Neuron (in vitro differentiated cells): Measurements from ENCODE around the gene ZGLP1.

ENCODE experiments used
- H2AFZ ChIP-seq: one replicate; pipeline ENCODE4 v1.6.1; 2013; ENCODE audit warnings: low read depth, mild to moderate bottlenecking, inconsistent platforms, low read length, moderate library complexity
- H3K27me3 ChIP-seq: one replicate; pipeline ENCODE4 v1.6.1; 2013; ENCODE audit warnings: low read length; ENCODE audit not compliant: insufficient read depth
- H3K36me3 ChIP-seq: one replicate; pipeline ENCODE4 v1.6.1; 2013; ENCODE audit warnings: low read length; ENCODE audit not compliant: insufficient read depth
- H3K4me1 ChIP-seq: one replicate; pipeline ENCODE4 v1.6.1; 2013; ENCODE audit warnings: low read length; ENCODE audit not compliant: insufficient read depth
- H3K4me3 ChIP-seq: 2 replicates; pipeline ENCODE4 v1.5.1; 2013; ENCODE audit warnings: mild to moderate bottlenecking, low read length, moderate library complexity
- H3K9me3 ChIP-seq: one replicate; pipeline ENCODE4 v1.6.1; 2013; ENCODE audit warnings: low read length

ZGLP1 gene

DNA sequence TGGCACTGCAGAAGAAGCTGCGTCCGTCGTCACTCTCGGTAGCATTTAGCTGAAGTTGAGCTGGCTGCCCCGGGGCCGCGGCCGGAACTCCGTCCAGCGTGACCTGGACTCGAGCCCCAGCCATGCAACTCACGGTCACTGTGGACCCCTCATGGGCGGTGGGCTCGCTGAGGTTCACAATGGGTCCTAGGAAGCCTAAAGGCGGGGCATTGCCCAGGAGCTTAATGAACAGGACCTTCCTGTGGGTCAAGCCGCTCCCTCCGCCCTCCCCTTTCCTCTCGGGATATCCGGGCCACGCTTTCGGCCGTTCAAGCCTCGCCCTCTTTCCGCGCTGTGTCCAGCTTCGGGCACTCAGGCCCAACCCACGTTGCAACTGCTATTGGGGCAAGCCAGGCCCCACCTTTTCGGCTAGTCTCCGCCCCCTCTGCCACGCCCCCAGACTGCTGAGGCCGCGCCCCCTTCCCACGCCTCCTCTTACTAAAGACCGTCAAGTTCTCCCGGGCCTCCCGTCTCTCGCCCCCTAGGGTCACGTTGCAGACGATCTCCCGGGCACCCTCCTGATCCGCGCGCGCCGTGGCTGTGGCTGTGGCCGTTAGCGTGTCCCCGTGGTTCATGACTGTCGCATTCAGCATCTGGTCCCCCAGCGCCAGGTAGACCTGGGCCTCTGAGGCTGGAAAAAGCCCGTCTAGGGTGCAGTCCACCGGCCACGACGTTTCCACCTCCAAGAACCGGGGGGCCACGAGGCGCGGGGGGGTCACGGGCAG is 25.2 kb upstream of the ZGLP1 start:
- Histone ChIP-seq H3K4me1 (peaks cover 12% of the 10 kb centered on the region), H3K4me3 (no peak overlapping the region), H2AFZ (no peak overlapping the region), H3K36me3 (peaks cover 11% of the 10 kb centered on the region), H3K9me3 (no peaks in the 10 kb centered on the region), H3K27me3 (no peaks in the 10 kb centered on the region)

DNA sequence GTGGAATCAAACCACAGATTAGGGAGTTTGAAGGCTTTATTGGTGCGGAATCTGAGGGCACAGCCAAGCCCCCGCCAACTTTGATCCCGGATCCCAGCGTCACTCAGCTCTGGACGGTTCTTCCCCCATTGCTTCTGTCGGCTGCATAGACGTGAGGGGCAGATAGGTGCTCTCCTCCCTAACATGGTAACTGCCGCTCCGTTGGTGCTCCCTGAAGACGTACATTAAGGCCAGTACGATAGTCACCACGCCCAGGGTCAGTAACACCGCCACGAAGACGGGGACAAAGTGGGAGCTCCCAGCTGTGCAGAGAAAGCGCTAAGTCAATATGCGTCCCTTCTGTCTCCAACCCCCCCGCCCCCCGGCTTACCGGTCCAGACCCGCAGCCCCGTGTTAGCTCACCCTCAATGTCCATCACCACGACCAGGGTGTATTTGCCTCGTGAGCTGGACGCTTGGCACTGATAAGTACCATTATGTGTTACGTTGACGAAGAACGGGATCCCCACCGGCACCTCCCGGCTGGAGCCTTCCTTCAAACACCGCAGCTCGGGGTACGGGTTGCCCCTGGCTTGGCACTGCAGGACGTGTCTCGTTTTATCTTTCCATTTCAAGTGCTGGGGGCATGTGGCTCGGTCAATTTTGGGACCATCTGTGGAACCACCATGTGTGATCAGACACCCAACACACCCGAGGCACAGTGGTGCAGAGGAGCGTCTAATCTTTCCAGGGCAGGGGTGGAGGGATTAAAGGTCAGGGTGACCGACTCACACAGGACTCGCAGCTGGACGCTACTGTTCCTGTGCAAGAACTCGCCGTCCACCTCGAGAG is 24.4 kb upstream of the ZGLP1 start:
- H2AFZ ChIP-seq = no peak overlapping the region
- H3K27me3 ChIP-seq = no peaks in the 10 kb centered on the region
- H3K36me3 ChIP-seq = peaks cover 19% of the 10 kb centered on the region
- no peaks in the 10 kb centered on the region for H3K9me3 ChIP-seq
- peak overlapping the region; percentile 79 for H3K4me3 ChIP-seq
- peaks cover 12% of the 10 kb centered on the region for H3K4me1 ChIP-seq

DNA sequence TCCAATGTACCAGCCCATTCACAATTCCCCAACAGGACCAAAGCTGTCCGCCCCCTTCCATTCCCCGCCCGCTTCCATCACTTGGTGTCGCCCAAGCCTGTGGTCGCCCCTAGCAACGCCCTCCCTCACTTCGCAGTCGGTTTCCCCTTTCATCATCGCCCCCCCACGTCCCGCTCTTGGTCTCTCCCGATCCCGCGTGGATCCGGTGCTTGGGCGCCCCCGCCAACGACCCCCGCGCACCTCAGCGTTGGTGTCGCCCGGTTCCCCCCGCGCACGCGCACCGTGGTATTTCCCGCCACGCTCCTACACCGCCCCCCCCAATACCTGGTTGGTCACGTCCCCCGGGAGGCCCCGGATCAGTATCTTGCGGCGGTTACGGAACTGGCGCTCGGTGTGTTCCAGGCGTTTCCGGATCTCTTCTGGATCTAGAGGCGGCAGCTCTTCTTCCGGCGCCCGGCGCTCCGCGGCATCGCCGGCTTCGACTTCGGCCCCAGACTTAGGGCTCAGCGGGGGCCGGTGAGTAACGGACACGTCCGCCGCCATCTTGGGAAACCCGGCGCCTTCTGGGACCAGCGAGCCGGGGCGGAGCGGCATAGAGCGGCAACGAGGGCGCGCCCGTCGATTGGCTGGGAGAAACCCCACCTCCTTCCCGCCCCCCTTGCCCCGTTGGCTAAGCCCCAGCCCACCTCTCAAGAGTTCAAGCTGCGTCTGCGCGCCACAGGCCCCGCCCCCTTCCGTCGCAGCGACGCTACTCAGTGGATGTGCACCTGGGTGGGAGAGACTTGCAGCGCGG is 23.5 kb upstream of the ZGLP1 start, which contains the start of gene RAVER1:
Gene RAVER1, minus strand, starts transcription at position 565 of the 793 bp plus-strand sequence. Its CDS starts 22 bp downstream, at position 543.
- Histone ChIP-seq H3K4me1 (peaks cover 12% of the 10 kb centered on the region), H3K4me3 (peak within 1 kb of the TSS; percentile 79), H2AFZ (peak within 1 kb of the TSS; percentile 20), H3K36me3 (peaks cover 26% of the 10 kb centered on the region), H3K9me3 (no peaks in the 10 kb centered on the region), H3K27me3 (no peaks in the 10 kb centered on the region)

DNA sequence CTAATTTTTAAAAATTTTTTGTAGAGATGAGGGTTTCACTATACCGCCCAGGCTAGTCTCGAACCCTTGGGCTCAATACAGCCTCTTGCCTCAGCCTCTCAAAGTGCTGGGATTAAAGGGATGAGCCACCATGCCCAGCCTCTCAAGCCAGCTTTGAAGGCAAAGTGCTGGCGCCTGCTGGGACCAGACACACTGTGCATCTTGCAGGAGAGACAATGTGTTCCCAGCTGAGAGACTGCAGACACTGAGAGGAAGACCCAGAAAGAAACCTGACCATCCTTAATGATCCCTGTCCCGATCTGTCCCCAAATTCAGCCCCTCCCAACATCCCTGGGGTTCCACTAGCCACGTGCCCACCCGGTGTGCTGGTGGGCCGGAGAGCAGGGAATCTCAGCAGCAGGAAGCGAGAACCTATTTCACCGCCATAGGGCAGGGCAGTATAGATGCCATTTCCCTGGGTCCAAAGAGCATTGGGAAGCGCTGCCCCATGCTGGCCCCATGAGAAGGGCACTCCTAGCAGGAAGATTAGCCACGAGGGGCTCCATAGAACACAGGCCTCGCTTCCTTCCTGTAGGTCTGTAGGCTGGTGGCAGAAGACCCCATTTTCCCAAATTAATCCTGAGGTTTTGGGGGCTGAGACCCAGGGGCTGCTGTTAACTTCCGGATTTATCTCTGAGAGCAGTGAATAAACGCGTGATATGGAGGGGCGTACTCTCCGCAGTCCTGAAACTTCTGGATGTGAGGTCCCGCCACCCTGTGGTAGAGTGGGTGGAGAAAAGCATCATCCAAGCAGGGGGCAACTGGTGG is 22.7 kb upstream of the ZGLP1 start:
- H3K4me1 ChIP-seq = peaks cover 12% of the 10 kb centered on the region
- peak overlapping the region; percentile 20 for H2AFZ ChIP-seq
- H3K27me3 ChIP-seq = no peaks in the 10 kb centered on the region
- peaks cover 34% of the 10 kb centered on the region for H3K36me3 ChIP-seq
- H3K9me3 ChIP-seq = no peaks in the 10 kb centered on the region
- H3K4me3 ChIP-seq = peak overlapping the region; percentile 79

DNA sequence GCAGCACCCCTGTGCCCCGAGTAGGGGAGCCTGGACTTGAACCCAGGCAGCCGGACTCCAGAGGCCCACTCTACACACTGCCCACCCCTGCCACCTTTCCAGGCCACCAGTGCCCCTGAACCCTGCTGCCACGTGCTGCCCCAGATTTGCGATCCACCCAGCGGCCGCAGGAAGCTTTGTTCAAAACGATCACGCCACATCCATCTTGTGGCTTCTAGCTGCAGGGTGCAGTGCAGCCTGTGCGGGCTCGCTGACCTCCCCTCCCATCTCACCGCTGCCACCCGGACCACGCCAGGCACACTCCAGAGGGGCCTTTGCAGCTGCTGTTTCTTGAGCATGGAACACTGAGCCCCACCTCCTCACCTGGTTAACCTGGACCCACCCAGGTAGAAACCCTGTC is 19.9 kb upstream of the ZGLP1 start:
- peaks cover 12% of the 10 kb centered on the region for H3K4me1 ChIP-seq
- no peaks in the 10 kb centered on the region for H3K9me3 ChIP-seq
- no peak overlapping the region for H3K4me3 ChIP-seq
- H3K36me3 ChIP-seq = peaks cover 57% of the 10 kb centered on the region
- H3K27me3 ChIP-seq = no peaks in the 10 kb centered on the region
- no peak overlapping the region for H2AFZ ChIP-seq

DNA sequence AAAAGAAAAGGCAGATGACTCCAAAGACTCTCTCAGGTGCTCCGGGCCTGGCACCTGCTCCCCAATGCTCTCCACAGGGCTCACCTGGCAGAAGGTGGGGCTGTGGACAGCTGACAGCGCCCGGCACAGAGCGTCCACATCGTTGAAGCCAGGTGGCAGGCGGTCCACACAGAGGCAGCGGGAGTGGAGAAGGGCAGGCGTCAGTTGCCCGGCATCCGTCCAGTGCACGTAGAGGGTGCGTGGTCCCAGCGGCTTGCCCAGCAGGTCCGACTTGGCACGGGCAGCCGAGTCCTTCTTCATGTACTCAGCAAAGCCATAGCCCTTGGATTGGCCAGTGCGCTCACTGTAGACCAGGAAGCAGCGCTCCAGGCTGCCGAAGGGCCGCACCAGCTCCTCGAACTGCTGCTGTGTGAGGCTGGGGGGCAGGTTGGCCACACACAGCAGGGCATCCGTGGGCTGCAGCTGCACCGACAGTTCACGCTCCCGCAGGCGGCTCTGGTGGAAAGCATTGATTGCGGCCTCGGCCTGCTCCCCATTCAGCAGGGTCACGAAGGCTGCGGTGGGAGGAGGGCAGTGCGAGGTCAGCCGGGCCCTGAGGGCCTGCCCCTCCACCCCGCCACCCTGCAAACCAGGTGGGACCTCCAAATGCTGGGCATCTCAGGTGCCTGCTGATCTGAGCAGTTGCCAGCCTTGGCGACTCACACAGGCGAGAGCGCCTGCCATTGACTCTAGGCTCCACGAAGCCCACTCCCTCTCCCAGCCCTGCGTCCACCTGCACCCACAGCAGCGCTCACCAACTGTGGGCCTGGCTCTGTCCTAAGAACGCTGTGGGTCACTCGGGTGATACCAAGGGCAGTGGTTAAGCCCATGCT is 19.2 kb upstream of the ZGLP1 start:
- Histone ChIP-seq H3K36me3 (peaks cover 64% of the 10 kb centered on the region), H3K9me3 (no peaks in the 10 kb centered on the region), H3K27me3 (no peaks in the 10 kb centered on the region), H3K4me1 (peaks cover 8% of the 10 kb centered on the region), H2AFZ (no peak overlapping the region), H3K4me3 (no peak overlapping the region)

DNA sequence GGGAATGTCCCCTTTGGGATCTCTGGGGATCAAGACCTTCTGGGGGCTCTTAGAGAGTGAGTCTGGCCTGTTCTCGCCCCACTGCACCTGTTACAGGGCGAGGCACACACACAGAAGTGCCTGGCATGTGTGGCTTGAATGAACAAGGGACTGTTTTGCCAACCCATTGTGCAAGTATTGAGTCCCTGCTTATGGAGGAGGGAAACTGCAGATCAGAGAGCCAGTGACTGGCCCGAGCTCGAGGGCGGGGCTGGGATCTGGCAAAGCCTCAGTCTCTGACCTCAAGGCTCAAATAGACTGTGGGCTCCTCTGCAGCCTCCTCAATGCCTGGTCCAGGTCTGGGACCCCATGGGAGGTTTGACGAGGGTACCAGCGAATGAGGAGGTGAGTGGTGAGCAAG is 18.2 kb upstream of the ZGLP1 start:
- Histone ChIP-seq H3K9me3 (no peaks in the 10 kb centered on the region), H3K36me3 (peaks cover 72% of the 10 kb centered on the region), H2AFZ (no peak overlapping the region), H3K4me3 (no peak overlapping the region), H3K27me3 (no peaks in the 10 kb centered on the region), H3K4me1 (peaks cover 6% of the 10 kb centered on the region)

DNA sequence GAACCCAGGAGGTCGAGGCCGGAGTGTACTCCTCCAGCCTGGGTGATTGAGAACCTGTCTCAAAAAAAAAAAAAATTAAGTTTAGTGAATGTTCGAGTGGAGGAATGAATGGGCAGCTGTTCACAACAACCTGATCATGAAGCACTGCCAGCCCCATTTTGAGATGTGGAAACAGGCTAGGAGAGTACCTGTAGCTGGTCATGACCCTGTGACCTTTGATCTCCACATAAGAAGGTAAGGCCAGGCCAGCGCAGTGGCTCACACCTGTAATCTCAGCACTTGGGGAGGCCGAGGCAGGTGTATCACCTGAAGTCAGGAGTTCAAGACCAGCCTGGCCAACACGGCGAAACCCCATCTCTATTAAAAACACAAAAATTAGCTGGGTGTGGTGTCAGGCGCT is 16.1 kb upstream of the ZGLP1 start:
- no peaks in the 10 kb centered on the region for H3K27me3 ChIP-seq
- H3K9me3 ChIP-seq = no peaks in the 10 kb centered on the region
- H3K4me3 ChIP-seq = no peak overlapping the region
- no peak overlapping the region for H2AFZ ChIP-seq
- peaks cover 90% of the 10 kb centered on the region for H3K36me3 ChIP-seq
- H3K4me1 ChIP-seq = no peaks in the 10 kb centered on the region

DNA sequence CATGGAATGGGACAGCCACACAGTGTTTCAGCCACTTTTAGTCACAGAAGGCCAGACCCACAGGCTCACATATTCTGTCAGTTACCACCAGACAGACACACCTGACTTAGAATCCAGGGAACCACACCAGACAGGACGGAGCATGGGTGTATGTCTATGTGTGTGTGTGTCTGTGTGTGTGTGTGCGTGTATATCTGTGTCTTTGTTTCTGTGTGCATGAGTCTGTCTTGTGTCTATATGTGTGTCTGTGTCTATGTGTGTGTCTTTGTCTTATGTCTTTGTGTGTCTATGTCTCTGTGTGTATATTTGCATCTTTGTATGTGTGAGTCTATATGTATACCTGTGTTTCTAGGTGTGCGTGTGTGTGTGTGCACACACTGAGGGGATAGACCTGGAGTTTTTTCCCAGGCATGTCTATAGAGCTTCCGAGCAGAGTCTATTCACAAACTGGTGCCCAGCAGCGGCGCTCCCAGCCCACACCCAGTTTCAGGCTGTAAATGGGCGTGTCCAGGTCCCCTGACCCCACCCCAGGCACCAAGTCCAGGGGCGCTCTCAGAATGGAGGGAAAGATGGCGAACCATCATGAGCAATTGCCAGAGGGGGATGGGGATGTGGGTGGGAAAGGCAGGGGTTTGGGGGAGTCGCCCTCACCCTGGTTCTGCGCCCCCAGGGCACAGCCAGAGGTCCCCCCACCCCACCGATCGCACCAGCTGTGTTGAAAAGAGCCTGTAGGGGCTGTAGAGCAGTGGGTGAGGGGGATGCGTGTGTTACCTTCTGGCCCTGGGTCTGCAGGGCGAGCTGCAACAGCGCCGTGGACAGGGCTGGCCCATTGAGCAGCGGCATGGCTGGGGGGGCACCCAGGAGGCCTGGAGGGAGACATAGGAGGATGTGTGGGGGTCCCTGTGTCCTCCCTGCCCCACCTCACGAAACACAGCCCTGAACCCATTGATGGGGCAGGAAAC is 12.5 kb upstream of the ZGLP1 start:
- Histone ChIP-seq H3K4me3 (no peak overlapping the region), H3K36me3 (peaks cover 84% of the 10 kb centered on the region), H2AFZ (no peak overlapping the region), H3K4me1 (no peaks in the 10 kb centered on the region), H3K9me3 (no peaks in the 10 kb centered on the region), H3K27me3 (no peaks in the 10 kb centered on the region)

DNA sequence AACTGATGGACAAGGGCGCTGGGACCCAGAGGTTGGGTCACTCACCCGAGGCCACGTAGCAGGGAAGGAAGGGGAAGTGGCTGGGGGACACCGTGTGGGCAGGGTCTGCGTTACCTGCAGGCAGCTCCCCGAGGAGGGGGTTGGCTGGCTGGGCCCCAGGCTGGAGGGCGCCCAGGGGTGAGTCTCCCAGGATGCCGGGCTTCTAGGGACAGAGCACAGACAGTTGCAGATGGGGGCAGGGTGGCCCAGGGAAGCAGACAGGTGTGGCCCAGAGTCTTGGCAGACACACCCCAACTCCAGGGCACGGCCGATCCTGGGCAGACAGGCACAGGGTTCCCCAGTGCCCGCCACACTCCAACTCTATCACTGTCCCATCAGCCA is 11.8 kb upstream of the ZGLP1 start:
- Histone ChIP-seq H3K9me3 (no peaks in the 10 kb centered on the region), H2AFZ (no peak overlapping the region), H3K27me3 (no peaks in the 10 kb centered on the region), H3K36me3 (peaks cover 84% of the 10 kb centered on the region), H3K4me1 (no peaks in the 10 kb centered on the region), H3K4me3 (no peak overlapping the region)
